ENCODE data around the gene PVRIG.
"Not testable (repeated sequence)": the region's sequence is repeated elsewhere in the genome, so short reads cannot be mapped to it uniquely, and the experiment has no call there.

DNA sequence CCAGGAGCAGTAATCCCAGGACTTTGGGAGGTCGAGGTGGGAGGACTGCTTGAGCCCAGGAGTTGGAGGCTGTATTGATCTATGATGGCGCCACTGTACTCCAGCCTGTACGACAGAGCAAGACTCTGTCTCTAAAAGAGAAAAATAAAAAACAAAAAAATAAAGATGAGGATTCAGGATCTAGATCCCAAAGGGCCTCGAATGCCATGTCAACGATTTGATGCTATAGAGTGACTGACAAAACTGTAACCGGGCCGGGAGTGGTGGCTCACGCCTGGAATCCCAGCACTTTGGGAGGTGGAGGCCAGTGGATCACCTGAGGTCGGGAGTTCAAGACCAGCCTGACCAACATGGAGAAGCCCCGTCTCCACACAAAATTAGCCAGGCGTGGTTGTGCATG is 49.1 kb downstream of the PVRIG start:
- TF ChIP-seq, protein P1, sequence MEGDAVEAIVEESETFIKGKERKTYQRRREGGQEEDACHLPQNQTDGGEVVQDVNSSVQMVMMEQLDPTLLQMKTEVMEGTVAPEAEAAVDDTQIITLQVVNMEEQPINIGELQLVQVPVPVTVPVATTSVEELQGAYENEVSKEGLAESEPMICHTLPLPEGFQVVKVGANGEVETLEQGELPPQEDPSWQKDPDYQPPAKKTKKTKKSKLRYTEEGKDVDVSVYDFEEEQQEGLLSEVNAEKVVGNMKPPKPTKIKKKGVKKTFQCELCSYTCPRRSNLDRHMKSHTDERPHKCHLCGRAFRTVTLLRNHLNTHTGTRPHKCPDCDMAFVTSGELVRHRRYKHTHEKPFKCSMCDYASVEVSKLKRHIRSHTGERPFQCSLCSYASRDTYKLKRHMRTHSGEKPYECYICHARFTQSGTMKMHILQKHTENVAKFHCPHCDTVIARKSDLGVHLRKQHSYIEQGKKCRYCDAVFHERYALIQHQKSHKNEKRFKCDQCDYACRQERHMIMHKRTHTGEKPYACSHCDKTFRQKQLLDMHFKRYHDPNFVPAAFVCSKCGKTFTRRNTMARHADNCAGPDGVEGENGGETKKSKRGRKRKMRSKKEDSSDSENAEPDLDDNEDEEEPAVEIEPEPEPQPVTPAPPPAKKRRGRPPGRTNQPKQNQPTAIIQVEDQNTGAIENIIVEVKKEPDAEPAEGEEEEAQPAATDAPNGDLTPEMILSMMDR (IDR thresholded peaks at IDR 0.05): not testable (repeated sequence)
- TF ChIP-seq POLR2A (IDR thresholded peaks at IDR 0.05): not testable (repeated sequence)
